ENCODE results near the gene PGA3.
"Not testable (repeated sequence)": the region's sequence is repeated elsewhere in the genome, so short reads cannot be mapped to it uniquely, and the experiment has no call there.

PGA3 gene

GRCh38 chr11:61204502-61205059 lies 1.3 kb downstream of the PGA3 start:
- in situ Hi-C loops (cut with MboI; ENCODE audit: low sequenced_read_pairs): not testable (repeated sequence)

- in situ Hi-C loops (cut with MboI; ENCODE audit: low sequenced_read_pairs): not testable (repeated sequence)
Measured at GRCh38 chr11:61207636-61208310, 4.5 kb downstream of the PGA3 start.

- in situ Hi-C loops (cut with MboI; ENCODE audit: low sequenced_read_pairs): not testable (repeated sequence)
Measured at GRCh38 chr11:61210629-61211028, 7.3 kb downstream of the PGA3 start.

GRCh38 chr11:61211327-61211952 lies 8.1 kb downstream of the PGA3 start:
- in situ Hi-C loops (cut with MboI; ENCODE audit: low sequenced_read_pairs): not testable (repeated sequence)

GRCh38 chr11:61212202-61212601 lies 8.9 kb downstream of the PGA3 start:
- in situ Hi-C loops (cut with MboI; ENCODE audit: low sequenced_read_pairs): not testable (repeated sequence)

- in situ Hi-C loops (cut with MboI; ENCODE audit: low sequenced_read_pairs): not testable (repeated sequence)
Measured at GRCh38 chr11:61213711-61214324, 10.5 kb downstream of the PGA3 start.

GRCh38 chr11:61218306-61218705 lies 15.0 kb downstream of the PGA3 start:
- in situ Hi-C loops (cut with MboI; ENCODE audit: low sequenced_read_pairs): not testable (repeated sequence)

GRCh38 chr11:61219016-61219415 lies 15.7 kb downstream of the PGA3 start:
- in situ Hi-C loops (cut with MboI; ENCODE audit: low sequenced_read_pairs): not testable (repeated sequence)

GRCh38 chr11:61222047-61222446 lies 18.7 kb downstream of the PGA3 start, which contains the start of gene PGA4:
Gene PGA4 (plus strand): TSS chr11:61222347. CDS start chr11:61222401, 54 bp downstream.
- in situ Hi-C loops (cut with MboI; ENCODE audit: low sequenced_read_pairs): not testable (repeated sequence)

GRCh38 chr11:61222692-61223091 lies 19.4 kb downstream of the PGA3 start:
- in situ Hi-C loops (cut with MboI; ENCODE audit: low sequenced_read_pairs): not testable (repeated sequence)

GRCh38 chr11:61226457-61227137 lies 23.3 kb downstream of the PGA3 start:
- in situ Hi-C loops (cut with MboI; ENCODE audit: low sequenced_read_pairs): not testable (repeated sequence)

GRCh38 chr11:61229458-61229857 lies 26.1 kb downstream of the PGA3 start:
- in situ Hi-C loops (cut with MboI; ENCODE audit: low sequenced_read_pairs): not testable (repeated sequence)

GRCh38 chr11:61231033-61231432 lies 27.7 kb downstream of the PGA3 start:
- in situ Hi-C loops (cut with MboI; ENCODE audit: low sequenced_read_pairs): not testable (repeated sequence)

GRCh38 chr11:61231585-61231984 lies 28.3 kb downstream of the PGA3 start:
- in situ Hi-C loops (cut with MboI; ENCODE audit: low sequenced_read_pairs): not testable (repeated sequence)

- in situ Hi-C loops (cut with MboI; ENCODE audit: low sequenced_read_pairs): not testable (repeated sequence)
Measured at GRCh38 chr11:61232548-61233145, 29.3 kb downstream of the PGA3 start.

GRCh38 chr11:61237130-61237529 lies 33.8 kb downstream of the PGA3 start:
- in situ Hi-C loops (cut with MboI; ENCODE audit: low sequenced_read_pairs): not testable (repeated sequence)

GRCh38 chr11:61240288-61240687 lies 37.0 kb downstream of the PGA3 start:
- in situ Hi-C loops (cut with MboI; ENCODE audit: low sequenced_read_pairs): not testable (repeated sequence)

- in situ Hi-C loops (cut with MboI; ENCODE audit: low sequenced_read_pairs): not testable (repeated sequence)
Measured at GRCh38 chr11:61240875-61241274, 37.6 kb downstream of the PGA3 start, which contains the start of gene PGA5. Gene PGA5 (plus strand): TSS chr11:61241175. CDS start chr11:61241227, 52 bp downstream.

- in situ Hi-C loops (cut with MboI; ENCODE audit: low sequenced_read_pairs): not testable (repeated sequence)
Measured at GRCh38 chr11:61241526-61241925, 38.2 kb downstream of the PGA3 start.

- in situ Hi-C loops (cut with MboI; ENCODE audit: low sequenced_read_pairs): not testable (repeated sequence)
Measured at GRCh38 chr11:61245284-61245964, 42.1 kb downstream of the PGA3 start.
